Ureter (tissue), 1 donor: Measurements from ENCODE around the gene GUSB. TPM values are rescaled to one million over a fixed set of nuclear protein-coding genes. Genes with fewer than 3 reads are reported as not detected.
"Not testable (repeated sequence)": the region's sequence is repeated elsewhere in the genome, so short reads cannot be mapped to it uniquely, and the experiment has no call there.

Experiments
- DNase-seq: peaks from one replicate; pipeline ENCODE4 v3.0.0-alpha.2; 2020; ENCODE audit warnings: low spot score
- total RNA-seq: library from RNA; stranded (reverse); gene quantifications from one replicate; pipeline ENCODE4 v1.2.4, GENCODE V29; 2023
- donor health status: DM: yes; HTN: yes; CAD: no.

GUSB gene
- total RNA-seq: 48.7 TPM

- peak; percentile 94 for DNase-seq
Measured at GRCh38 chr7:65981965-65982792, at the start of gene GUSB. GUSB (minus strand) TSS chr7:65982213; CDS start chr7:65982183, 30 bp downstream.

- not testable (repeated sequence) for DNase-seq
Measured at GRCh38 chr7:66028342-66028741, 46.3 kb upstream of the GUSB start.

GRCh38 chr7:66016131-66016461, 34.1 kb upstream of the GUSB start:
- no peak for DNase-seq

- no peak for DNase-seq
Measured at GRCh38 chr7:66015440-66016130, 33.6 kb upstream of the GUSB start.

- DNase-seq: peak; percentile 54
Measured at GRCh38 chr7:66013938-66014337, 31.9 kb upstream of the GUSB start.

- no peak for DNase-seq
Measured at GRCh38 chr7:66007232-66007631, 25.2 kb upstream of the GUSB start.

GRCh38 chr7:66005115-66005671, 23.2 kb upstream of the GUSB start:
- DNase-seq: not testable (repeated sequence)

GRCh38 chr7:66000823-66001417, 18.9 kb upstream of the GUSB start:
- DNase-seq: not testable (repeated sequence)

GRCh38 chr7:65994984-65995383, 13.0 kb upstream of the GUSB start:
- DNase-seq: not testable (repeated sequence)

- no peak for DNase-seq
Measured at GRCh38 chr7:65992526-65992925, 10.5 kb upstream of the GUSB start.

- DNase-seq: not testable (repeated sequence)
Measured at GRCh38 chr7:65991829-65992228, 9.8 kb upstream of the GUSB start.

- DNase-seq: no peak
Measured at GRCh38 chr7:65989694-65990080, 7.7 kb upstream of the GUSB start.

GRCh38 chr7:65988503-65988902, 6.5 kb upstream of the GUSB start:
- DNase-seq: not testable (repeated sequence)

- DNase-seq: no peak
Measured at GRCh38 chr7:65988084-65988483, 6.1 kb upstream of the GUSB start.

GRCh38 chr7:65983965-65984658, 2.1 kb upstream of the GUSB start:
- DNase-seq: no peak

GRCh38 chr7:65980478-65981250, 1.3 kb downstream of the GUSB start:
- DNase-seq: peak; percentile 62

GRCh38 chr7:65979583-65980477, 2.2 kb downstream of the GUSB start:
- DNase-seq: no peak

GRCh38 chr7:65978891-65979582, 3.0 kb downstream of the GUSB start:
- DNase-seq: no peak

GRCh38 chr7:65976659-65977196, 5.3 kb downstream of the GUSB start:
- no peak for DNase-seq
